GM21717 (cell line): ENCODE data around the gene MEGF9.
A peak's percentile ranks its signal among the peaks of the same experiment; 100 is the strongest.

Experiments
- ATAC-seq: cut with Tn5 transposase; IDR thresholded peaks from one replicate; pipeline ENCODE4 v1.9.1; 2021; ENCODE audit warnings: mild to moderate bottlenecking, moderate library complexity; ENCODE audit not compliant: unreplicated experiment

Gene MEGF9

DNA sequence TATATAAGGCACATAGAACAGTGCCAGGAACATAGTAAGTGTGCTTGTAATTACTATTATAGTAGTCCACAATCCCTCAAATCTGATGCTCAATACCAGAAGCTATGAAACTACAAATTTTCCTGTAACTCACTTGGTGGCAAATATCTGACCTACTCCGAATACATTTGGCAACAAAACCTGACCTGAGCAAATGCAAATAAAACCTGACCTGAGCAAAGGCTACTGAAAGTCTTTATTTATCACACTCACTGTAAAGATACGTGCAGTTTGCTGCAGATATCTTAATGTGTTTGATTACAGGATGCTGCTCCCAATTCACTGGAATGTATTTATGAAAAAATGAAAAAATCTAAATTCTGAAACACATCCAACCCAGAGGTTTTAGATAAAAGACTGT is 7.1 kb downstream of the MEGF9 start:
- no peak for ATAC-seq

GRCh38 chr9:120705174-120705573 is 9.1 kb downstream of the MEGF9 start:
- ATAC-seq: no peak

- ATAC-seq: no peak
Measured at GRCh38 chr9:120702075-120702474, 12.2 kb downstream of the MEGF9 start.

- ATAC-seq: no peak
Measured at GRCh38 chr9:120701248-120701647, 13.0 kb downstream of the MEGF9 start.

DNA sequence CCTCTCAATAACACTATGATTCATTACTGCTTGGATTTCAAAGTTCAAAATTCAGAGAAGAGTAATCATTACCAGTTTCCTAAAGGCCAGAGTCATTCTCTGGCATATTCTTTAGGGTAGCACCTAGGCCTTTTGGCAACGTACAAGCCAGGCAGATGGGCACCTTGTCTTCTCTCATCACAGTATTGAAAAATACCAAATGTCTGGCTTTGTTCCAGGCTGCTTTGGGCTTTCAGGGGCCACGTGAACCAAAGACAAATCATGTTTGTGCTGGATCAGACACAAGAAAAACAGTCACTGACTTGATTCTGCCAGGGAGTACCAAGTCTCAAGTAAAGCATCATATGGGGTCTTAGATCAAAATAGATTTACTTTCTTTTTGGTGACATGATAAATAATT is 15.5 kb downstream of the MEGF9 start:
- no peak for ATAC-seq

- ATAC-seq: no peak
Measured at GRCh38 chr9:120697448-120697847, 16.8 kb downstream of the MEGF9 start.

- no peak for ATAC-seq
Measured at GRCh38 chr9:120696551-120697230, 17.6 kb downstream of the MEGF9 start.

GRCh38 chr9:120694559-120694958 is 19.7 kb downstream of the MEGF9 start:
- ATAC-seq: peak; percentile 44

DNA sequence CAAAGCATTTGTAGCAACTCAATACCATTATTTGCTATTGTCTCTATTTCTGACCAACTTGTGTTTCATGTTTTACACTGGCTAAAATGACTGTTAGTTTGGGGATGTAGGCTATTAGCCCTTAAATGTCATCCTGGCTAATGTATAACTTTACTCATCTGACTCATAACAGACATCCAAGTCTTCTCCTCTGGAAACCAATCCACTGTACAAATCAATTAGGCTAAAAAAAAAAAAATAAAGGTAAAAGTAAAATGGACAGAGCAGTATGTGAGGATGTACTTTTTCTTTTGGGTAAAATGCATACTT is 20.6 kb downstream of the MEGF9 start:
- no peak for ATAC-seq

GRCh38 chr9:120692901-120693699 is 21.2 kb downstream of the MEGF9 start:
- ATAC-seq: peak; percentile 70

GRCh38 chr9:120690372-120690771 is 23.9 kb downstream of the MEGF9 start:
- no peak for ATAC-seq

- no peak for ATAC-seq
Measured at GRCh38 chr9:120689860-120690259, 24.4 kb downstream of the MEGF9 start.

- ATAC-seq: no peak
Measured at GRCh38 chr9:120688758-120689157, 25.5 kb downstream of the MEGF9 start.

- no peak for ATAC-seq
Measured at GRCh38 chr9:120683150-120683549, 31.1 kb downstream of the MEGF9 start.

- no peak for ATAC-seq
Measured at GRCh38 chr9:120681121-120681520, 33.1 kb downstream of the MEGF9 start.

DNA sequence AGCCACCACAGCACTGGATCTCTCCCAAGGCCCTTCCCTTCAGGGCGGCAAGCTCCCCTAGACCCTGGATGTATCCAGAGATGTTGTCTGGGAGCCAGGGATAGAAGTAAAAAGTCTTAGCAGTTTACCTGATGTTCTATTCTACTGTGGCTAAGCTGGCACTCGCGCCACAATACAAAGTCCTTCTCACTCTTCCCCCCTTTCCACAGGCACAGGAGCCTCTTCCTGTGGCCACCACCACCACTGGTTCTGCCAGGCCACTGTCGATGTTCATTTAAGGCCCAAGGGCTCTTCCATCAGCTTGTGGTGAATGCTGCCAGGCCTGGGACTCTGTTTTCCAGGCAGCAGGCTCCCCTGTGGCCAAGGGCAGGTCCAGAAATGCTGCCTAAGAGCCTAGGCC is 33.7 kb downstream of the MEGF9 start:
- ATAC-seq: no peak

DNA sequence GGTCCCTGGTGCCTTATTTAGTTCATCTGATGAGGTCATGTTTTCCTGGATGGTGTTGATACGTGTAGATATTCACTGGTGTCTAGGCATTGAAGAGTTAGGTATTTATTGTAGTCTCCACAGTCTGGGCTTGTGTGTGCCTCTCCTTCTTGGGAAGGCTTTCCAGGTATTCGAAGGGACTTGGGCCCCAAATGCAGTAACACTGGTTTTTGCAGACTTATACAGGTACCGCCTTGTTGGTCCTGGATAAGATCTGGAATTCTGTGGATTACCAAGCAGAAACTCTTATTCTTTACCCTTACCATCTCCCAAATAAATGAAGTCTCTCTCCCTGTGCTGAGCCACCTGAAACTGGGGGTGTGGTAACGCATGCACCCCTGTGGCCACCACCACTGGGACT is 34.1 kb downstream of the MEGF9 start:
- ATAC-seq: no peak

DNA sequence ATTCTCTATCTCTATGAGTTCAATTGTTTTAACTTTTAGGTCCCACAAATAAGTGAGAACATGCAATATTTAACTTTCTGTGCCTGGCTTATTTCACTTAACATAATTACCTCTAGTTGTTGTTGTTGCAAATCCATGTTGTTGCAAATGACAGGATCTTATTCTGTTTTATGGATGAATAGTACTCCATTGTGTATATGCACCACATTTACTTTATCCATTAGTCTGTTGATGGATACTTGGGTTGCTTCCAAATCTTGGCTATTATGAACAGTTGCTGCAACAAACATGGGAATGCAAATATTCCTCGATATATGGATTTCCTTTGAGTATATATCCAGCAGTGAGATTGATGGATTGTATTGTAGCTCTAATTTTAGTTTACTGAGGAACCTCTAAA is 36.3 kb downstream of the MEGF9 start:
- no peak for ATAC-seq

DNA sequence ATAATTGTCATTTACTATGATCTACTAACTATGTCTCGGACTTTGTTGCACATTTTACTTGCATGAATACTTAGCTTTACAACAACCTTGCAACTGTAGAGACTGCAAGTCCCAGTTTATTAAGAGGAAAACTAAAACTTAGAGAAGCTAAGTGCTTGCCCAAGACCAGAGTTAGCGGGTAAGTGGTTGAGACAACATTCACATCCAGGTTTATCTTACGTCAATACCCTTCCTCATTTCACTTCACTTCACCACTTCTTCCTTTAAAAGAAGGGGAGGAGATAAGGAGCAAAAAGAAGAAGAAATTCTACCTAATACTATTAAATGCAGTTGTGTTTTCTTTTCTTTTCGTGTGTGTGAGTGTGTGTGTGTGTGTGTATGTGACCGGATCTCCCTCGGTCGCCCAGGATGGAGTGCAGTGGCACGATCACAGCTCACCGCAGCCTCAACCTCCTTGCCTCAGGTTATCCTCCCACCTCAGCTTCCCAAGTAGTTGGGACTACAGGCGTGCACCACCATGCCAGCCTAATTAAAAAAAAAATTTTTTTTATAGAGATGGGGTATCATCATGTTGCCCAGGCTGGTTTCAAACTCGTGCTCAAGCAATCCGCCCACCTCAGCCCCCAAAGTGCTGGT is 37.4 kb downstream of the MEGF9 start:
- no peak for ATAC-seq

GRCh38 chr9:120668399-120668798 is 45.9 kb downstream of the MEGF9 start:
- no peak for ATAC-seq

DNA sequence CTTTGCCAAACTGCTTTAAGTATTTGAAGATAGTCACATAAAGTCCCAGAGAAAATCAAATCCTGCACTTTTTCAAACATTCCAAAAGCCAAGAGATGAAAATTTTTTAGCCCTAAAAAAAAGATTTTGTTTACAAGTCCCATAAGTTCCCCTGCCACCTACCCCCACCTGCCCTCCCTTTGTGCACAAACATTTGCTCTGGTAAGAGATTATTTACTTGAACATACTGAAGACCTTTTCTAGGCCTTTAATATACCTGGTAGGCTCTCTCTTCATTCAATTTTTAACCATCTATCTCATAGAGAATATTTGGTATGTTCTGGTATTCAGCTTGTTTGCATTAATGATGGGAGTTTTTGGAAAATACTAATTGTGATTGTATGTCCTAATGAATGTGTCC is 50.3 kb downstream of the MEGF9 start:
- no peak for ATAC-seq

GRCh38 chr9:120663380-120663779 is 50.9 kb downstream of the MEGF9 start:
- no peak for ATAC-seq
